HepG2 (cell line): ENCODE measurements around the gene FRMD1. TPM values are rescaled to one million over a fixed set of nuclear protein-coding genes. Genes with fewer than 3 reads are reported as not detected.

Source experiments
- ATAC-seq: fragments of 200-7000 bp; cut with Tn5 transposase; 3 replicates; pipeline ENCODE4 v1.9.1; 2020; ENCODE audit warnings: mild to moderate bottlenecking, moderate library complexity
- BruUV-seq: library from RNA; stranded (reverse); fragments of 400-500 nt; replicated peaks from 2 replicates; lab custom pipeline; 2021; lab: Mats Ljungman, UMichigan
- CTCF ChIA-PET: fragments of 300-600 bp; formaldehyde crosslinking; extraction: SDS; loops from one replicate; lab custom pipeline; 2021; ENCODE audit warnings: low total read pairs, inconsistent platforms, low intra/inter-chr PET ratio; lab: Yijun Ruan, JAX
- POLR2A ChIA-PET: fragments of 350-600 bp; sonication (Branson Sonifier 250); formaldehyde crosslinking; loops from one replicate; lab custom pipeline; 2020; ENCODE audit warnings: antibody characterized with exemption, inconsistent platforms; lab: Yijun Ruan, JAX
- DNase-seq: peaks from one replicate; pipeline ENCODE4 v3.0.0-alpha.2; 2015; ENCODE audit warnings: low spot score
- FAIRE-seq: peaks from 3 replicates; lab custom pipeline; 2011; peaks lifted over from hg19 to GRCh38; lab: Jason Lieb, UNC
- H2AFZ ChIP-seq: one replicate; pipeline ENCODE4 v1.6.1; 2011; ENCODE audit warnings: low read length, inconsistent platforms
- H3K27ac ChIP-seq: fragments of 300-600 bp; 3 replicates; pipeline ENCODE4 v1.8.0; 2011; ENCODE audit warnings: mixed run types, mild to moderate bottlenecking, mixed read lengths, low read length, inconsistent platforms; ENCODE audit not compliant: insufficient read depth; ENCODE audit errors: extremely low read length
- H3K27me3 ChIP-seq, 2 experiments: fragments of 200-600 bp in 1 of 2; 2 replicates in 1 of 2; 3 replicates in 1 of 2; pipeline versions ENCODE4 v1.6.0 to v1.8.0; 2011; ENCODE audit warnings: low read length in 2 of 2, mild to moderate bottlenecking in 2 of 2, moderate library complexity in 2 of 2, inconsistent platforms in 1 of 2; ENCODE audit not compliant: insufficient read depth in 2 of 2, control insufficient read depth in 1 of 2
- H3K36me3 ChIP-seq, 2 experiments: fragments of 200-600 bp in 1 of 2; replicated peaks in 1 of 2; 2 replicates in 1 of 2; 3 replicates in 1 of 2; pipeline versions ENCODE4 v1.5.1 to v1.8.0; 2011; ENCODE audit warnings: low read length in 2 of 2, inconsistent platforms in 1 of 2; ENCODE audit not compliant: insufficient read depth in 2 of 2, control insufficient read depth in 1 of 2
- H3K4me1 ChIP-seq: 2 replicates; pipeline ENCODE4 v1.5.1; 2012; ENCODE audit warnings: low read length, inconsistent platforms; ENCODE audit not compliant: insufficient read depth
- H3K4me2 ChIP-seq: 2 replicates; pipeline ENCODE4 v1.6.0; 2011; ENCODE audit warnings: low read depth, low read length, inconsistent platforms
- H3K4me3 ChIP-seq, 3 experiments: fragments of 200-600 bp in 1 of 3; sonication (generic), shearing (Covaris generic) in 1 of 3; replicated peaks in 1 of 3; 2 replicates each; pipeline ENCODE4 v1.5.1; 2011 to 2016; ENCODE audit warnings: low read length in 3 of 3, inconsistent platforms in 2 of 3, low read depth in 2 of 3, mild to moderate bottlenecking in 2 of 3, control low read depth in 1 of 3, mixed read lengths in 1 of 3; ENCODE audit not compliant: insufficient read depth in 1 of 3
- H3K79me2 ChIP-seq: one replicate; pipeline ENCODE4 v1.6.1; 2011; ENCODE audit warnings: low read length, inconsistent platforms; ENCODE audit not compliant: insufficient read depth
- H3K9ac ChIP-seq: 2 replicates; pipeline ENCODE4 v1.6.0; 2011; ENCODE audit warnings: mild to moderate bottlenecking, low read depth, low read length, inconsistent platforms; ENCODE audit not compliant: insufficient read depth
- H3K9me3 ChIP-seq: 2 replicates; pipeline ENCODE4 v1.5.1; 2012; ENCODE audit warnings: mild to moderate bottlenecking, low read length
- H4K20me1 ChIP-seq: 2 replicates; pipeline ENCODE4 v1.6.0; 2011; ENCODE audit warnings: inconsistent platforms, mild to moderate bottlenecking, low read length, moderate library complexity; ENCODE audit not compliant: insufficient read depth
- CREB1 ChIP-seq, 2 experiments: fragments of 450-650 bp in 1 of 2; IDR thresholded peaks; 2 replicates each; pipeline ENCODE4 v1.6.1; 2016 to 2017; ENCODE audit warnings: control low read depth in 1 of 2, mild to moderate bottlenecking in 1 of 2, missing compliant biosample characterization in 1 of 2, missing genetic modification characterization in 1 of 2
- DPF2 ChIP-seq: sonication (generic); formaldehyde crosslinking; IDR thresholded peaks from 2 replicates; pipeline ENCODE4 v1.4.0; 2020; ENCODE audit warnings: mild to moderate bottlenecking, low read depth, missing genetic modification reagents, borderline replicate concordance
- EHMT2 ChIP-seq: fragments of 200-600 bp; sonication (generic); IDR thresholded peaks from 2 replicates; pipeline ENCODE4 v1.7.0; 2017; ENCODE audit warnings: antibody characterized with exemption, low read depth, low read length, borderline replicate concordance
- FOXM1 ChIP-seq: sonication (generic); formaldehyde crosslinking; IDR thresholded peaks from 2 replicates; pipeline ENCODE4 v1.5.0; 2020; ENCODE audit warnings: missing genetic modification reagents
- GLI4 ChIP-seq: sonication (generic); formaldehyde crosslinking; IDR thresholded peaks from 2 replicates; pipeline ENCODE4 v1.5.1; 2020; ENCODE audit warnings: missing genetic modification reagents, mild to moderate bottlenecking, moderate library complexity, borderline replicate concordance
- HMG20A ChIP-seq: IDR thresholded peaks from 2 replicates; pipeline ENCODE4 v1.6.1; 2016; ENCODE audit warnings: borderline replicate concordance
- KDM6A ChIP-seq: IDR thresholded peaks from 2 replicates; pipeline ENCODE4 v1.6.1; 2016; ENCODE audit warnings: low read depth
- NFIC ChIP-seq: IDR thresholded peaks from 2 replicates; pipeline ENCODE4 v1.6.1; 2012; ENCODE audit warnings: mild to moderate bottlenecking, low read length, inconsistent platforms
- SNAPC2 ChIP-seq: sonication (generic); formaldehyde crosslinking; IDR thresholded peaks from 2 replicates; pipeline ENCODE4 v1.8.1; 2022; ENCODE audit warnings: mild to moderate bottlenecking, missing genetic modification reagents
- SNRNP70 ChIP-seq: fragments of 200-400 bp; formaldehyde crosslinking; IDR thresholded peaks from 2 replicates; pipeline ENCODE4 v1.6.1; 2017; ENCODE audit warnings: mild to moderate bottlenecking, low read depth, low read length, moderate library complexity
- TCF7 ChIP-seq: sonication (generic); IDR thresholded peaks from 2 replicates; pipeline ENCODE4 v1.6.1; 2016; ENCODE audit warnings: antibody characterized with exemption, low read depth
- ZEB1 ChIP-seq: IDR thresholded peaks from 2 replicates; pipeline ENCODE4 v1.6.1; 2012; ENCODE audit warnings: mild to moderate bottlenecking, low read depth, inconsistent platforms; ENCODE audit not compliant: insufficient replicate concordance
- ZFP41 ChIP-seq: sonication (generic); formaldehyde crosslinking; IDR thresholded peaks from 2 replicates; pipeline ENCODE4 v1.4.0; 2020; ENCODE audit warnings: mild to moderate bottlenecking, missing genetic modification reagents, borderline replicate concordance
- ZNF331 ChIP-seq: sonication (generic); formaldehyde crosslinking; IDR thresholded peaks from 2 replicates; pipeline ENCODE4 v1.4.0; 2020; ENCODE audit warnings: missing genetic modification reagents
- ZNF33B ChIP-seq: sonication (generic); formaldehyde crosslinking; IDR thresholded peaks from 2 replicates; pipeline ENCODE4 v1.5.1; 2020; ENCODE audit warnings: mild to moderate bottlenecking, missing genetic modification reagents
- ZNF430 ChIP-seq: sonication (generic); formaldehyde crosslinking; IDR thresholded peaks from 2 replicates; pipeline ENCODE4 v1.9.0; 2021; ENCODE audit warnings: mild to moderate bottlenecking, missing genetic modification reagents
- ZNF432 ChIP-seq: sonication (generic); formaldehyde crosslinking; IDR thresholded peaks from 2 replicates; pipeline ENCODE4 v1.5.0; 2020; ENCODE audit warnings: missing genetic modification reagents, mild to moderate bottlenecking, borderline replicate concordance
- ZNF572 ChIP-seq: sonication (generic); formaldehyde crosslinking; IDR thresholded peaks from 2 replicates; pipeline ENCODE4 v1.5.1; 2020; ENCODE audit warnings: mild to moderate bottlenecking, missing genetic modification reagents
- ZNF580 ChIP-seq: IDR thresholded peaks from 2 replicates; pipeline ENCODE4 v1.6.1; 2016; ENCODE audit warnings: low read depth, borderline replicate concordance
- ZNF607 ChIP-seq: sonication (generic); formaldehyde crosslinking; IDR thresholded peaks from 2 replicates; pipeline ENCODE4 v1.5.1; 2020; ENCODE audit warnings: missing genetic modification reagents, mild to moderate bottlenecking, borderline replicate concordance
- ZSCAN30 ChIP-seq: sonication (generic); formaldehyde crosslinking; IDR thresholded peaks from 2 replicates; pipeline ENCODE4 v1.5.0; 2020; ENCODE audit warnings: mild to moderate bottlenecking, missing genetic modification reagents
- WGBS: methylation state at CpG from one replicate; pipeline ENCODE4 v1.1.6; 2017; ENCODE audit warnings: low lambda C conversion rate; 5-methylcytosine and 5-hydroxymethylcytosine counted together
- in situ Hi-C: cut with HindIII; loops from 2 replicates; pipeline ENCODE4 v1.10.0; 2017; ENCODE audit warnings: low pct_unique_long_range_greater_than_20kb; ENCODE audit not compliant: extremely low pct_ligation_motif_present
- intact Hi-C: fragments of 100-400 bp; cut with micrococcal nuclease; formaldehyde crosslinking; loops from one replicate; pipeline ENCODE4 v1.10.0; 2022; ENCODE audit not compliant: unreplicated experiment
- polyA plus RNA-seq, 8 experiments: library from polyadenylated mRNA; depleted of rRNA in 3 of 8; stranded (reverse) in 7 of 8; unstranded in 1 of 8; fragments of >200 nt; fragmentation: Illumina TruSeq in 4 of 8; extraction: Trizol in 4 of 8; gene quantifications; 2 replicates each; pipeline versions ENCODE4 v1.2.1 to v1.2.3, GENCODE V29; 2011 to 2016; ENCODE audit warnings: low read depth in 4 of 8, missing spikeins in 1 of 8, mixed read lengths in 1 of 8; ENCODE audit not compliant: insufficient read depth in 1 of 8
- total RNA-seq, 5 experiments: library from RNA; depleted of rRNA; stranded (reverse); fragments of >200 nt; fragmentation: Illumina TruSeq; extraction: Trizol; gene quantifications; 2 replicates each; pipeline ENCODE4 v1.2.3, GENCODE V29; 2016; ENCODE audit warnings: low read depth in 1 of 5
- TF ChIP-seq, protein P1 (sequence below): sonication (generic); formaldehyde crosslinking; conservative IDR thresholded peaks from 2 replicates; pipeline ENCODE4 v1.4.0; 2020; ENCODE audit warnings: mild to moderate bottlenecking, missing genetic modification reagents, moderate library complexity

Gene FRMD1
- total and polyA plus RNA-seq, 2 of the 13 experiments (the other 11 are each of a cell fraction or from before 2014, with no cell fraction given), result 0.01 TPM; not detected in 1

DNA sequence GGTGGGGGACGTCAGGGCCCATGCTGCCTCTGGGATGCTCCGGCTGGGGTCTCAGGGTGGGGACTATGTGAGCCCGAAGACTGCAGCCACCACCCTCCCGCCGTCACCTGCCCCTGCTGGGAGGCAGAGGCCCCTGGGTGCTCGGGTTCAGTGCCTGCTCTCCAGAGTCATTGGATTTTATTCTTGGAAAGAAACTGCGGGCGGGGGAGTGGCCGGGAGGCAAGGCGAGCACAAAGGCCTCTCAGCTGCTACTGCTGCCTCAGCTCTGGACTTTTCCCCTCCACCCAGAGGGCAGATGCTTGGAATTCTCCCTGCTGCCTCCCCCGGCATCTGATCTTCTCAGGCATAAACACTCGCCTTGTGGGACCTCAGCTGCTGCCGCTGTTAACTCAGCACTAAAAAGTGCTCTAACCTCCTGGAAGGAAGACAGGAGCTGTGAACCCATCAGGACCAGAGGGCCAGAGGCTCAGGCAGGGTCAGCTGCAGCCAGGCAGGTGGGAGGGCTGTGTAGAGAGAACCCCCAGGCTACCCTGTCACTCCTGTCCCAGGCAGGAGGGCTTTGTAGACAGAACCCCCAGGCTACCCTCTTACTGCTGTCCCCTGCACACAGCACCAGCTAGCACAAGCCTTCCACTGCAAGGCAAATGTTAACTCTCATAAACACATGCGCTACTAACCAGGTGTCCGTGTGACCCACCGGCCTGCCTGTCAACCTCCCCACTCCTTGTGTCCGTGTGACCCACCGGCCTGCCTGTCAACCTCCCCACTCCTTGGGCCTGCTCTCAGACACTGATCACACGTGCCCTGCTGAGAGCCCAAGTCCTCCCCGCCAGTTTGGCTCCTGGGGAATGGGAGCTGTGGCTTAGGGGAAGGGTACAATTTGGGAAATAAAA lies 9.4 kb upstream of the FRMD1 start:
- in situ Hi-C loops, result no loop called here
- H3K9ac ChIP-seq, result no peak overlapping the region
- TF ChIP-seq ZFP41 (CRISPR knock-in tag) (no peak), ZNF331 (CRISPR knock-in tag) (no peak), EHMT2 (no peak), ZSCAN30 (CRISPR knock-in tag) (no peak), CREB1 (IDR thresholded peaks at IDR 0.05) (no peak), CREB1 (CRISPR knock-in tag; IDR thresholded peaks at IDR 0.05) (no peak), SNRNP70 (no peak), FOXM1 (no peak), SNAPC2 (no peak), ZNF607 (CRISPR knock-in tag) (no peak), ZNF580 (CRISPR knock-in tag) (0 out of 2 replicates have a peak, but pooled peaks have one; percentile 56), KDM6A (CRISPR knock-in tag) (no peak), DPF2 (CRISPR knock-in tag) (no peak), TCF7 (no peak), NFIC (no peak), ZEB1 (no peak), ZNF572 (CRISPR knock-in tag) (no peak), HMG20A (CRISPR knock-in tag) (no peak), ZNF430 (no peak), GLI4 (CRISPR knock-in tag) (no peak), ZNF432 (CRISPR knock-in tag) (no peak), ZNF33B (CRISPR knock-in tag) (no peak)
- TF ChIP-seq, protein P1, sequence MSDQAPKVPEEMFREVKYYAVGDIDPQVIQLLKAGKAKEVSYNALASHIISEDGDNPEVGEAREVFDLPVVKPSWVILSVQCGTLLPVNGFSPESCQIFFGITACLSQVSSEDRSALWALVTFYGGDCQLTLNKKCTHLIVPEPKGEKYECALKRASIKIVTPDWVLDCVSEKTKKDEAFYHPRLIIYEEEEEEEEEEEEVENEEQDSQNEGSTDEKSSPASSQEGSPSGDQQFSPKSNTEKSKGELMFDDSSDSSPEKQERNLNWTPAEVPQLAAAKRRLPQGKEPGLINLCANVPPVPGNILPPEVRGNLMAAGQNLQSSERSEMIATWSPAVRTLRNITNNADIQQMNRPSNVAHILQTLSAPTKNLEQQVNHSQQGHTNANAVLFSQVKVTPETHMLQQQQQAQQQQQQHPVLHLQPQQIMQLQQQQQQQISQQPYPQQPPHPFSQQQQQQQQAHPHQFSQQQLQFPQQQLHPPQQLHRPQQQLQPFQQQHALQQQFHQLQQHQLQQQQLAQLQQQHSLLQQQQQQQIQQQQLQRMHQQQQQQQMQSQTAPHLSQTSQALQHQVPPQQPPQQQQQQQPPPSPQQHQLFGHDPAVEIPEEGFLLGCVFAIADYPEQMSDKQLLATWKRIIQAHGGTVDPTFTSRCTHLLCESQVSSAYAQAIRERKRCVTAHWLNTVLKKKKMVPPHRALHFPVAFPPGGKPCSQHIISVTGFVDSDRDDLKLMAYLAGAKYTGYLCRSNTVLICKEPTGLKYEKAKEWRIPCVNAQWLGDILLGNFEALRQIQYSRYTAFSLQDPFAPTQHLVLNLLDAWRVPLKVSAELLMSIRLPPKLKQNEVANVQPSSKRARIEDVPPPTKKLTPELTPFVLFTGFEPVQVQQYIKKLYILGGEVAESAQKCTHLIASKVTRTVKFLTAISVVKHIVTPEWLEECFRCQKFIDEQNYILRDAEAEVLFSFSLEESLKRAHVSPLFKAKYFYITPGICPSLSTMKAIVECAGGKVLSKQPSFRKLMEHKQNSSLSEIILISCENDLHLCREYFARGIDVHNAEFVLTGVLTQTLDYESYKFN (CRISPR knock-in tag), result peak; percentile 49; the same call in 1 of the 2 replicates

More for the DNA sequence above, 9.4 kb upstream of the FRMD1 start:
- DNase-seq, result peak; percentile 59
- ATAC-seq, result peak; percentile 82
- ChIA-PET POLR2A (no interaction called here), CTCF (no interaction called here)
- Histone ChIP-seq H4K20me1 (no peaks in the 10 kb centered on the region), H3K4me1 (peaks cover 35% of the 10 kb centered on the region), H2AFZ (no peak overlapping the region), H3K4me2 (peak overlapping the region; percentile 60), H3K9me3 (no peaks in the 10 kb centered on the region), H3K36me3 (no peaks in the 10 kb centered on the region), H3K4me3 (peak overlapping the region in 1 of 3 experiments; percentile 32; a peak in 1 of 6 replicates), H3K27ac (no peak overlapping the region), H3K79me2 (no peaks in the 10 kb centered on the region), H3K27me3 (peaks cover 12 to 74% of the 10 kb centered on the region in 2 experiments; a peak in 4 of 5 replicates)
- no TSS peak for BruUV-seq
- peak; percentile 89 for FAIRE-seq
- WGBS, result 17% methylated on average over 13 of the region's 20 CpGs
- intact Hi-C loops, result no loop called here
